Trophoblast cell (in vitro differentiated cells and primary cell): Measurements from ENCODE around the gene S100A7A.
"Not testable (repeated sequence)": the region's sequence is repeated elsewhere in the genome, so short reads cannot be mapped to it uniquely, and the experiment has no call there.

Experiments used
- DNase-seq, 2 donors: peaks; one replicate each; pipeline ENCODE4 v3.0.0-alpha.2; 2016
- H2AFZ ChIP-seq: 2 replicates; pipeline ENCODE4 v1.6.1; 2013; ENCODE audit warnings: low read length, moderate library complexity, mild to moderate bottlenecking; ENCODE audit not compliant: insufficient read depth, poor library complexity
- H2AK5ac ChIP-seq: 2 replicates; pipeline ENCODE4 v1.6.1; 2013; ENCODE audit warnings: mild to moderate bottlenecking, low read length
- H2BK120ac ChIP-seq: 2 replicates; pipeline ENCODE4 v1.6.1; 2013; ENCODE audit warnings: low read length, mild to moderate bottlenecking, moderate library complexity; ENCODE audit not compliant: insufficient read depth, poor library complexity
- H2BK12ac ChIP-seq: 2 replicates; pipeline ENCODE4 v1.6.1; 2013; ENCODE audit warnings: mild to moderate bottlenecking, low read length, moderate library complexity
- H2BK5ac ChIP-seq: 2 replicates; pipeline ENCODE4 v1.6.1; 2013; ENCODE audit warnings: low read length, low read depth, moderate library complexity, mild to moderate bottlenecking; ENCODE audit not compliant: poor library complexity
- H3K14ac ChIP-seq: 2 replicates; pipeline ENCODE4 v1.6.1; 2013; ENCODE audit warnings: mild to moderate bottlenecking, low read length
- H3K18ac ChIP-seq: 2 replicates; pipeline ENCODE4 v1.6.1; 2013; ENCODE audit warnings: mild to moderate bottlenecking, low read length
- H3K23ac ChIP-seq: 2 replicates; pipeline ENCODE4 v1.6.1; 2013; ENCODE audit warnings: low read length
- H3K27ac ChIP-seq: 2 replicates; pipeline ENCODE4 v1.5.1; 2013; ENCODE audit warnings: low read depth, mild to moderate bottlenecking, inconsistent platforms, low read length, moderate library complexity
- H3K27me3 ChIP-seq: 2 replicates; pipeline ENCODE4 v1.6.1; 2013; ENCODE audit warnings: inconsistent platforms, mild to moderate bottlenecking, low read length, moderate library complexity; ENCODE audit not compliant: insufficient read depth
- H3K36me3 ChIP-seq, 2 experiments: 1 replicate in 1 of 2; 2 replicates in 1 of 2; pipeline ENCODE4 v1.6.1; 2013; ENCODE audit warnings: low read length in 2 of 2, mild to moderate bottlenecking in 2 of 2, moderate library complexity in 1 of 2; ENCODE audit not compliant: insufficient read depth in 2 of 2, control insufficient read depth in 1 of 2
- H3K4ac ChIP-seq: 2 replicates; pipeline ENCODE4 v1.6.1; 2013; ENCODE audit warnings: low read depth, mild to moderate bottlenecking, low read length, moderate library complexity
- H3K4me1 ChIP-seq, 2 experiments: 1 replicate in 1 of 2; 2 replicates in 1 of 2; pipeline ENCODE4 v1.6.1; 2013; ENCODE audit warnings: low read length in 2 of 2, mild to moderate bottlenecking in 2 of 2, moderate library complexity in 1 of 2; ENCODE audit not compliant: insufficient read depth in 2 of 2, control insufficient read depth in 1 of 2
- H3K4me2 ChIP-seq: 2 replicates; pipeline ENCODE4 v1.6.1; 2013; ENCODE audit warnings: inconsistent platforms, mild to moderate bottlenecking, low read length, moderate library complexity
- H3K4me3 ChIP-seq: 2 replicates; pipeline ENCODE4 v1.5.1; 2013; ENCODE audit warnings: mild to moderate bottlenecking, low read depth, low read length, inconsistent platforms
- H3K79me1 ChIP-seq: one replicate; pipeline ENCODE4 v1.6.1; 2013; ENCODE audit warnings: low read length
- H3K79me2 ChIP-seq: 2 replicates; pipeline ENCODE4 v1.6.1; 2013; ENCODE audit warnings: low read length, mild to moderate bottlenecking; ENCODE audit not compliant: control insufficient read depth, insufficient read depth, poor library complexity
- H3K9ac ChIP-seq: 2 replicates; pipeline ENCODE4 v1.6.1; 2013; ENCODE audit warnings: mild to moderate bottlenecking, low read length
- H3K9me3 ChIP-seq: 2 replicates; pipeline ENCODE4 v1.6.1; 2013; ENCODE audit warnings: low read depth, mild to moderate bottlenecking, control low read depth, inconsistent platforms, low read length; ENCODE audit not compliant: insufficient read depth
- H4K12ac ChIP-seq: 2 replicates; pipeline ENCODE4 v1.6.1; 2013; ENCODE audit warnings: low read depth, mild to moderate bottlenecking, low read length, moderate library complexity
- H4K8ac ChIP-seq: 2 replicates; pipeline ENCODE4 v1.6.1; 2013; ENCODE audit warnings: low read depth, mild to moderate bottlenecking, low read length, moderate library complexity
- H4K91ac ChIP-seq: one replicate; pipeline ENCODE4 v1.6.1; 2013; ENCODE audit warnings: low read depth, mild to moderate bottlenecking, low read length, moderate library complexity
- WGBS: extraction: QIAGEN DNeasy Blood & Tissue Kit; methylation state at CpG from one replicate; pipeline ENCODE4 v1.1.7; 2013; ENCODE audit warnings: missing lambda C conversion rate; ENCODE audit not compliant: insufficient read length, insufficient coverage; ENCODE audit errors: extremely low coverage; 5-methylcytosine and 5-hydroxymethylcytosine counted together

Gene S100A7A

DNA sequence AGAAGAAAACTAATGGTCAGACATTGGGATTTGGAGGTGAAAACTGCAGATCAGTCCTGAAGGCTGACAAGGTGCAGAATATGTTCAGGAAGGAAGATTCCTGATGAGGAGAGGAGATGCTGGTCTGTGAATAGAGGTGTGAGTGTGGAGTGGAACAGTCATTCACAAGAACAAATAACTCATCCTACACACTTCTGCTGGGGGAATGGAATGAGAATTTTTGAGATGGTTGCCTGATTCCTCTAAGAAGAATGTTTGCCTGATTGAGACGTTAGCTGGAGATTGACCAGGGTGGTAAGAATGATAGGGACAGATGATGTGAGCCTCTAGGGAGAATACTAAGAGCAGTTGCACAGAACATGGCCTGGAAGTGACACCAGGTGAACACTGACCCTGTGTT, 40.1 kb downstream of the S100A7A start:
- no peak overlapping the region for H4K12ac ChIP-seq
- no peaks in the 10 kb centered on the region for H3K36me3 ChIP-seq
- H3K18ac ChIP-seq: no peak overlapping the region
- no peak overlapping the region for H3K4ac ChIP-seq
- no peak overlapping the region for H2AK5ac ChIP-seq
- no peak overlapping the region for H3K23ac ChIP-seq
- no peak overlapping the region for H4K91ac ChIP-seq
- no peak overlapping the region for H2BK120ac ChIP-seq
- no peak overlapping the region for H3K4me2 ChIP-seq
- H3K79me2 ChIP-seq: no peaks in the 10 kb centered on the region
- H2BK12ac ChIP-seq: no peak overlapping the region
- no peaks in the 10 kb centered on the region for H3K79me1 ChIP-seq
- no CpG with 5 or more reads among the region's 1 CpG for WGBS
- no peak overlapping the region for H3K4me3 ChIP-seq
- H3K27me3 ChIP-seq: no peaks in the 10 kb centered on the region
- H4K8ac ChIP-seq: no peak overlapping the region
- DNase-seq: peak; percentile 54 to 81
- H3K27ac ChIP-seq: no peak overlapping the region
- no peak overlapping the region for H2AFZ ChIP-seq
- H2BK5ac ChIP-seq: no peak overlapping the region
- H3K14ac ChIP-seq: no peak overlapping the region
- no peak overlapping the region for H3K9ac ChIP-seq
- H3K4me1 ChIP-seq: no peaks in the 10 kb centered on the region
- H3K9me3 ChIP-seq: no peaks in the 10 kb centered on the region

DNA sequence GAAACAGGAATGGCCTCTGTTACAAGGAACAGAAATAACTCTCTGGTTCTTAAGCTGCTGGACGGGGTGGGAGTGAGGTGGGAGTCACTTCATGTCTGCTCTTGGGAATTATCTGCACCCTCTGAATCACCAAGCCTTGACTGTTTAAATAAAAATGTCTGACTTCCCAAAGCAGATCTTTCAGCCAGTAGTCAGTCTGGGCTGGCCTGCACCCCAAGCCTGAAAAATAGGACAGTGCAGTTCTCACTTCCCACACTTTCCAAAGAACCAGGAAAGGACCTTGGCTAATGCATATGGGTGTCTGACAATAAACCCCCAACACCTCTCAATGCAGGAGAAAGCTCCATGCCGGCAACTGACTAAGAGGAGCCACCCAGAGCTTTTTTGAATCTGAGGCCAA, 43.3 kb downstream of the S100A7A start:
- no peak overlapping the region for H3K4me2 ChIP-seq
- no peak for DNase-seq
- H2BK5ac ChIP-seq: no peak overlapping the region
- H3K9ac ChIP-seq: no peak overlapping the region
- H3K79me1 ChIP-seq: no peaks in the 10 kb centered on the region
- H3K4me1 ChIP-seq: no peaks in the 10 kb centered on the region
- WGBS: no CpG with 5 or more reads among the region's 2 CpGs
- H4K12ac ChIP-seq: no peak overlapping the region
- H3K9me3 ChIP-seq: no peaks in the 10 kb centered on the region
- no peak overlapping the region for H3K4ac ChIP-seq
- no peak overlapping the region for H3K4me3 ChIP-seq
- H3K14ac ChIP-seq: no peak overlapping the region
- H4K8ac ChIP-seq: no peak overlapping the region
- no peak overlapping the region for H3K27ac ChIP-seq
- H3K79me2 ChIP-seq: no peaks in the 10 kb centered on the region
- no peak overlapping the region for H2BK12ac ChIP-seq
- H3K27me3 ChIP-seq: no peaks in the 10 kb centered on the region
- H2BK120ac ChIP-seq: no peak overlapping the region
- no peak overlapping the region for H2AK5ac ChIP-seq
- no peak overlapping the region for H2AFZ ChIP-seq
- H4K91ac ChIP-seq: no peak overlapping the region
- H3K23ac ChIP-seq: no peak overlapping the region
- H3K18ac ChIP-seq: no peak overlapping the region
- H3K36me3 ChIP-seq: no peaks in the 10 kb centered on the region

DNA sequence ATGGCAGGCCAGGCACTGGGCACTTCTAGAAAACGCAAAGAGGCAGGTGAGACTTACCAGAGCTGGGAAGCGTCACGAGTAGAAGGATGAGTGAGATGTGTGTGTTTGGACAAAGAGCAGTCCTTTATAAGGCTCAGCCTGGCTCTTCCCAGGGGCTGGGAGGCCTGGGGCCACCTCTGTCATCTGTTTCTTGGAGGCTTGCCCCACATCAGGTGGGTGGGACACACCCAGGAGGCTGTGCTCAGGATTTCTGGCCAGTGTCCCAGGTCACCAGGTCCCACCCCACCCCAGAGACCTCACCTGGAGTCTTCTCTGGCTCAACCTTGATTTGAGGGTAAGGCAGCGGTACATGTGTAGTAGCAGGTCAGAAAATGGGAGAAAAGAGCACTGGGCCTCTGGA, 44.2 kb downstream of the S100A7A start, which contains the start of gene S100A7:
Gene S100A7 (minus strand): TSS at position 101 of the 400 bp plus-strand sequence. CDS start 1,638 bp downstream, outside the sequence.
- H3K14ac ChIP-seq: no peak within 1 kb of the TSS
- H3K4me3 ChIP-seq: no peak within 1 kb of the TSS
- no peak within 1 kb of the TSS for H3K18ac ChIP-seq
- no peak within 1 kb of the TSS for H2BK5ac ChIP-seq
- H3K4me1 ChIP-seq: no peaks in the 10 kb centered on the region
- H3K4me2 ChIP-seq: no peak within 1 kb of the TSS
- H2AFZ ChIP-seq: no peak within 1 kb of the TSS
- H3K36me3 ChIP-seq: no peaks in the 10 kb centered on the region
- no peak within 1 kb of the TSS for H3K9ac ChIP-seq
- no peaks in the 10 kb centered on the region for H3K79me1 ChIP-seq
- no peaks in the 10 kb centered on the region for H3K79me2 ChIP-seq
- H3K27me3 ChIP-seq: no peaks in the 10 kb centered on the region
- no peak within 1 kb of the TSS for H2AK5ac ChIP-seq
- H4K91ac ChIP-seq: no peak within 1 kb of the TSS
- no peak for DNase-seq
- no peaks in the 10 kb centered on the region for H3K9me3 ChIP-seq
- H3K4ac ChIP-seq: no peak within 1 kb of the TSS
- H2BK12ac ChIP-seq: no peak within 1 kb of the TSS
- H3K27ac ChIP-seq: no peak within 1 kb of the TSS
- H4K12ac ChIP-seq: no peak within 1 kb of the TSS
- no CpG with 5 or more reads among the region's 4 CpGs for WGBS
- H4K8ac ChIP-seq: no peak within 1 kb of the TSS
- no peak within 1 kb of the TSS for H2BK120ac ChIP-seq
- H3K23ac ChIP-seq: no peak within 1 kb of the TSS

DNA sequence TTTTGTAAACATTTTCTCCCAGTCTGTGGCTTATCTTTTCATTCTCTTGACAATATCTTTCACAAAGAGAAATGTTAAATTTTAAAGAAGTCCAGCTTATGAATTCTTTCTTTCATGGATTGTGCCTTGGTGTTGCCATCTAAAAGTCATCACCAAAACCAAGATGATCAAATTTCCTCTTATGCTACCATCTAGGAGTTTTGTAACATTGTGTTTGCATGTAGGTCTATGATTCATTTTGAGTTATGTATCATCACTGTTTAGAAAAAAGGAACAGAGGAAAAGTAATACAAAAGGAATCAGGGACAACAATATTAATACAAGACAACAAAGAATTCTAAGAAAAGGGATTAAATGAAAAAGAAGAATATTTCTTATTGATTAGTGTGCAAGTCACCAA, 46.4 kb downstream of the S100A7A start:
- not testable (repeated sequence) for H3K4me3 ChIP-seq, H2BK12ac ChIP-seq, H3K36me3 ChIP-seq, H2BK5ac ChIP-seq, H4K8ac ChIP-seq, H3K27me3 ChIP-seq, DNase-seq, H3K4me1 ChIP-seq, H3K4ac ChIP-seq, H3K27ac ChIP-seq, H3K18ac ChIP-seq, H2AFZ ChIP-seq, H3K23ac ChIP-seq, H3K9ac ChIP-seq, H3K79me2 ChIP-seq, H3K79me1 ChIP-seq, H2BK120ac ChIP-seq, H3K4me2 ChIP-seq, H3K14ac ChIP-seq, H3K9me3 ChIP-seq, H4K12ac ChIP-seq, H4K91ac ChIP-seq, H2AK5ac ChIP-seq
